Fibroblast of villous mesenchyme (primary cell): Measurements from ENCODE around the gene SLC8A1. TPM values are rescaled to one million over a fixed set of nuclear protein-coding genes. Genes with fewer than 3 reads are reported as not detected.

ENCODE experiments used
- DNase-seq: peaks from one replicate; pipeline ENCODE4 v3.0.0-alpha.2; 2010; ENCODE audit warnings: low read depth
- H3K4me3 ChIP-seq: 2 replicates; pipeline ENCODE4 v1.5.1; 2011; ENCODE audit warnings: low read depth, mild to moderate bottlenecking, low read length
- CTCF ChIP-seq: IDR thresholded peaks from 2 replicates; pipeline ENCODE4 v1.5.1; 2012; ENCODE audit warnings: low read depth, mild to moderate bottlenecking, low read length; ENCODE audit not compliant: insufficient read depth
- total RNA-seq: library from RNA; depleted of rRNA; stranded (reverse); fragments of >200 nt; gene quantifications from 2 replicates; pipeline ENCODE4 v1.2.3, GENCODE V29; 2012

Gene SLC8A1
- total RNA-seq, 1 donor = 98.9 TPM

- TF ChIP-seq CTCF = no peak
These were observed 896 bp upstream of the SLC8A1 start for GRCh38 chr2:40452786-40453185.

GRCh38 chr2:40450796-40451430 is 977 bp downstream of the SLC8A1 start:
- H3K4me3 ChIP-seq = peak overlapping the region; percentile 70
- peak; percentile 50 for DNase-seq
- no peak for TF ChIP-seq CTCF

More at GRCh38 chr2:40452786-40453185, 896 bp upstream of the SLC8A1 start:
- H3K4me3 ChIP-seq = no peak overlapping the region
- DNase-seq = no peak

GRCh38 chr2:40450066-40450795 is 1.7 kb downstream of the SLC8A1 start:
- peak; percentile 45 for DNase-seq
- TF ChIP-seq CTCF = no peak
- H3K4me3 ChIP-seq = peak overlapping the region; percentile 70

- peak; percentile 27 for DNase-seq
- no peak overlapping the region for H3K4me3 ChIP-seq
- TF ChIP-seq CTCF = peak; percentile 65
These were observed 3.3 kb downstream of the SLC8A1 start for GRCh38 chr2:40448476-40449079.

GRCh38 chr2:40445467-40445866 is 6.4 kb downstream of the SLC8A1 start:
- peak; percentile 41 for DNase-seq
- H3K4me3 ChIP-seq = no peak overlapping the region
- no peak for TF ChIP-seq CTCF

GRCh38 chr2:40440835-40441234 is 11.1 kb downstream of the SLC8A1 start:
- H3K4me3 ChIP-seq = no peak overlapping the region
- TF ChIP-seq CTCF = no peak
- DNase-seq = no peak
